Calu3 (cell line): ENCODE results near the gene AP2A1. TPM values are rescaled to one million over a fixed set of nuclear protein-coding genes. Genes with fewer than 3 reads are reported as not detected.
A peak's percentile ranks its signal among the peaks of the same experiment; 100 is the strongest.

Experiments used
- BruUV-seq: library from RNA; stranded (reverse); fragments of 400-500 nt; replicated peaks from 2 replicates; lab custom pipeline; 2021; lab: Mats Ljungman, UMichigan
- CTCF ChIA-PET: fragments of 300-600 bp; sonication (Branson Sonifier 250); formaldehyde crosslinking; loops from one replicate; lab custom pipeline; 2022; ENCODE audit warnings: antibody characterized with exemption; lab: Charles Lee
- DNase-seq: peaks from one replicate; pipeline ENCODE4 v3.0.0; 2022
- H3K27ac Mint-ChIP-seq: one replicate; pipeline ENCODE4 v1.8.0; 2022; ENCODE audit warnings: mixed read lengths; ENCODE audit not compliant: unreplicated experiment
- H3K27me3 Mint-ChIP-seq: one replicate; pipeline ENCODE4 v1.8.0; 2022; ENCODE audit warnings: mixed read lengths; ENCODE audit not compliant: unreplicated experiment
- H3K36me3 Mint-ChIP-seq: one replicate; pipeline ENCODE4 v1.8.0; 2022; ENCODE audit warnings: mild to moderate bottlenecking, moderate library complexity, mixed read lengths; ENCODE audit not compliant: insufficient read depth, unreplicated experiment
- H3K4me1 Mint-ChIP-seq: one replicate; pipeline ENCODE4 v1.8.0; 2022; ENCODE audit warnings: mild to moderate bottlenecking, low read depth, mixed read lengths; ENCODE audit not compliant: unreplicated experiment
- H3K4me3 Mint-ChIP-seq: one replicate; pipeline ENCODE4 v1.8.0; 2022; ENCODE audit warnings: mild to moderate bottlenecking, low read depth, moderate library complexity, mixed read lengths; ENCODE audit not compliant: unreplicated experiment
- H3K9me3 Mint-ChIP-seq: one replicate; pipeline ENCODE4 v1.8.0; 2022; ENCODE audit warnings: low read depth, mixed read lengths; ENCODE audit not compliant: unreplicated experiment
- CTCF ChIP-seq: fragments of 200-600 bp; IDR thresholded peaks from one replicate; pipeline ENCODE4 v1.8.0; 2022; ENCODE audit warnings: antibody characterized with exemption; ENCODE audit not compliant: unreplicated experiment
- intact Hi-C: fragments of 100-400 bp; cut with micrococcal nuclease; formaldehyde crosslinking; loops from one replicate; pipeline ENCODE4 v1.10.0; 2022; ENCODE audit not compliant: unreplicated experiment
- total RNA-seq: library from RNA; stranded (reverse); gene quantifications from 2 replicates; pipeline ENCODE4 v1.2.3, GENCODE V29; 2022

The AP2A1 gene
- total RNA-seq, 1 experiment from 2014 or later = 89.0 TPM

GRCh38 chr19:49812997-49813861, 46.4 kb downstream of the AP2A1 start, which contains the start of gene FUZ:
TSS of gene FUZ (minus strand) at chr19:49813292. CDS start at chr19:49813106, 186 bp downstream.
- H3K9me3 Mint-ChIP-seq = no peaks in the 10 kb centered on the region
- TSS peak; percentile 64 for BruUV-seq
- CTCF ChIA-PET = interaction anchor here (0.6 to 1.3 kb wide), 4 partner anchors 55 to 402 kb away, joined by 3 to 5 read pairs (median 3); no protein-coding TSS in a partner anchor
- no peaks in the 10 kb centered on the region for H3K27me3 Mint-ChIP-seq
- H3K36me3 Mint-ChIP-seq = peaks cover 35% of the 10 kb centered on the region
- H3K27ac Mint-ChIP-seq = peak within 1 kb of the TSS; percentile 81
- peak within 1 kb of the TSS; percentile 76 for H3K4me3 Mint-ChIP-seq
- intact Hi-C loops = no loop called here
- peaks cover 9% of the 10 kb centered on the region for H3K4me1 Mint-ChIP-seq
- no peak for TF ChIP-seq CTCF
- DNase-seq = peak; percentile 93

GRCh38 chr19:49814010-49814409, 47.2 kb downstream of the AP2A1 start:
- Mint-ChIP-seq H3K27ac (peak overlapping the region; percentile 81), H3K4me1 (peaks cover 12% of the 10 kb centered on the region), H3K4me3 (peak overlapping the region; percentile 76), H3K27me3 (no peaks in the 10 kb centered on the region), H3K36me3 (peaks cover 35% of the 10 kb centered on the region), H3K9me3 (no peaks in the 10 kb centered on the region)
- BruUV-seq = no TSS peak
- CTCF ChIA-PET = interaction anchor here (1.3 kb wide), 1 partner anchor 54 kb away, joined by 3 read pairs; no protein-coding TSS in a partner anchor
- no peak for TF ChIP-seq CTCF
- DNase-seq = no peak
- intact Hi-C loops = no loop called here

- CTCF ChIA-PET = no interaction called here
- BruUV-seq = no TSS peak
- DNase-seq = no peak
- no peak for TF ChIP-seq CTCF
- H3K27me3 Mint-ChIP-seq = no peaks in the 10 kb centered on the region
- H3K4me3 Mint-ChIP-seq = no peak overlapping the region
- peaks cover 44% of the 10 kb centered on the region for H3K36me3 Mint-ChIP-seq
- peak overlapping the region; percentile 99 for H3K27ac Mint-ChIP-seq
- intact Hi-C loops = no loop called here
- peaks cover 23% of the 10 kb centered on the region for H3K4me1 Mint-ChIP-seq
- no peaks in the 10 kb centered on the region for H3K9me3 Mint-ChIP-seq
Measured at GRCh38 chr19:49816590-49816989, 49.8 kb downstream of the AP2A1 start.

GRCh38 chr19:49817964-49818648, 51.3 kb downstream of the AP2A1 start, which contains the start of gene MED25:
TSS of gene MED25 (plus strand) at chr19:49818289. CDS start at chr19:49818342, 53 bp downstream.
- no peaks in the 10 kb centered on the region for H3K9me3 Mint-ChIP-seq
- BruUV-seq = no TSS peak
- peaks cover 23% of the 10 kb centered on the region for H3K4me1 Mint-ChIP-seq
- peak within 1 kb of the TSS; percentile 99 for H3K27ac Mint-ChIP-seq
- intact Hi-C loops = no loop called here
- TF ChIP-seq CTCF = no peak
- peak within 1 kb of the TSS; percentile 96 for H3K4me3 Mint-ChIP-seq
- DNase-seq = peak; percentile 91
- H3K36me3 Mint-ChIP-seq = peaks cover 42% of the 10 kb centered on the region
- H3K27me3 Mint-ChIP-seq = no peaks in the 10 kb centered on the region
- CTCF ChIA-PET = interaction anchor here (0.6 kb wide), 1 partner anchor 740 kb away, joined by 4 read pairs; no protein-coding TSS in a partner anchor
